ENCODE results near the gene ADGRE1.
"Not testable (repeated sequence)": the region's sequence is repeated elsewhere in the genome, so short reads cannot be mapped to it uniquely, and the experiment has no call there.

ADGRE1 gene, protein sequence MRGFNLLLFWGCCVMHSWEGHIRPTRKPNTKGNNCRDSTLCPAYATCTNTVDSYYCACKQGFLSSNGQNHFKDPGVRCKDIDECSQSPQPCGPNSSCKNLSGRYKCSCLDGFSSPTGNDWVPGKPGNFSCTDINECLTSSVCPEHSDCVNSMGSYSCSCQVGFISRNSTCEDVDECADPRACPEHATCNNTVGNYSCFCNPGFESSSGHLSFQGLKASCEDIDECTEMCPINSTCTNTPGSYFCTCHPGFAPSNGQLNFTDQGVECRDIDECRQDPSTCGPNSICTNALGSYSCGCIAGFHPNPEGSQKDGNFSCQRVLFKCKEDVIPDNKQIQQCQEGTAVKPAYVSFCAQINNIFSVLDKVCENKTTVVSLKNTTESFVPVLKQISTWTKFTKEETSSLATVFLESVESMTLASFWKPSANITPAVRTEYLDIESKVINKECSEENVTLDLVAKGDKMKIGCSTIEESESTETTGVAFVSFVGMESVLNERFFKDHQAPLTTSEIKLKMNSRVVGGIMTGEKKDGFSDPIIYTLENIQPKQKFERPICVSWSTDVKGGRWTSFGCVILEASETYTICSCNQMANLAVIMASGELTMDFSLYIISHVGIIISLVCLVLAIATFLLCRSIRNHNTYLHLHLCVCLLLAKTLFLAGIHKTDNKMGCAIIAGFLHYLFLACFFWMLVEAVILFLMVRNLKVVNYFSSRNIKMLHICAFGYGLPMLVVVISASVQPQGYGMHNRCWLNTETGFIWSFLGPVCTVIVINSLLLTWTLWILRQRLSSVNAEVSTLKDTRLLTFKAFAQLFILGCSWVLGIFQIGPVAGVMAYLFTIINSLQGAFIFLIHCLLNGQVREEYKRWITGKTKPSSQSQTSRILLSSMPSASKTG

DNA sequence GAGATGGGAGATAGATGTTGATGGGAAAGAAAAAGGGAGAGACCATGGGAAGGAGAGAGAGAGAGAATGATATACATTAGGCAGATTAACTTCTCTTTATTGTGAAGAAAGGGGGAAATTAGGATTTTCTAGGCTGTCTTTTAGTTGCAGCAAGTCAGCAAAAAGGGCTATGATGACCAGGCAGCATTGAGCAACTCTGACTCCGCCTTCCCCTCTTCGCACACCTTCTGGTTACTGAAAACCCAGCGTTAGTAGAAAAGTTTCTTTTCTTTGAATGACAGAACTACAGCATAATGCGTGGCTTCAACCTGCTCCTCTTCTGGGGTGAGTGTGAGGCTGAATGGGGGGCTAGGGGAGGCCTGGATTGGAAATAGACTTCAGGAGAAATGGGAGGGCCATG is at the start of gene ADGRE1:
TSS of gene ADGRE1 (plus strand) at position 264 of the 400 bp plus-strand sequence. CDS start at position 294, 30 bp downstream.
- FAIRE-seq, result no peak

DNA sequence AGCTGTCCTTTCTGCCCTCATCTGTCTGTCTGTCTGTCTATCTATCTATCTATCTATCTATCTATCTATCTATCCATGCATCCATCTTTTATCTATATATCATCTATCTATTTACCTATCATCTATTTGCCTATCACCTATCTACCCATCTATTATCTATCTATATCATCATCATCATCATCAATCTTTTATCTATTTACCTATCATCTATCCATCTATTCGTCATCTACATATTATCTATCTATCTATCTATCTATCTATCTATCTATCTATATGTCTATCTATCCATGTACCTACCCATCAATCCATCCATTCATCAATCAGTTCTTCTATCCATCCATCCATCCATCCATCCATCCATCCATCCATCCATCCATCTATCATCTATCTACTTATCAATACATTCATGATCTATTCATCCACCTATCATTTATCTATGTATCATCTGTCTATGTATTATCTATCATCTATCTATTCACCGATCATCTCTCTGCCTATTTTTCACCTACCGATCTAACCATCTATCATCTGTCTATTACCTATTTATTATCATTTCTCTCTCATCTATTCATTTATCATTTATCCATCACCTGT is 49.2 kb upstream of the ADGRE1 start:
- no peak for FAIRE-seq

DNA sequence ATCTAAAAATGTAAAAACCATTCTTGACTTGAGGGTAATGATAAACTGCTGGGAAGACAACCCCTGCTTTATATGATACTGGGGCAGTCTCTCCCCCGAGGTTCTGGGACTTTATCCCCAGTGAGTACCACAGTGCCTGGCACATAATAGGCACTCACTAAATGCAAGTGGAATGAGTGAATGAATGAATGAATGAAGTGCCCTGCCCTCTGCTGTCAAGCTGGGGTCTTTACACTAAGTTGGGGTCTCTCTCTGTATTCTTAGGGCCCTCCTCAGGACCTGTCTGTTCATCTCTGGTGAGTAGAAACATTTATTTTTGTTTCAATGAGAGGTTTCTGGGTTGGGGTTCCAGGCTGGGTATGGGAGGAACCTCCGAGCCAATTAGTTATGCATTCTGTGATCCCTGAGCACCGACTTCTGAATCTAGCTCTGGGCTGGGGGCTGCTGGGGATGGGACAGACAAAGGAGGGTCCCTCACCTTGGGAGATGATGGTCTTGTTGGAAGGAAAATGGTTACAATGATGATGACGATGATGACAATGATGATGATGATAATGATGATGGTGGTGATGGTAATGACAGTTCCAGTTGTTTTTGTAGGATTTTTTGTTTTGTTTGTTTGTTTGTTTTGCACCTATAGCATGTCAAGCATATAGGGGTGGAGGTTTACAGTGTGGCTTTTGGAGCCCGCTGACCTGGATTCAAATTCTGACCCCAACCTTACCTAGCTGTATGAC is 44.3 kb upstream of the ADGRE1 start:
- FAIRE-seq, result no peak

DNA sequence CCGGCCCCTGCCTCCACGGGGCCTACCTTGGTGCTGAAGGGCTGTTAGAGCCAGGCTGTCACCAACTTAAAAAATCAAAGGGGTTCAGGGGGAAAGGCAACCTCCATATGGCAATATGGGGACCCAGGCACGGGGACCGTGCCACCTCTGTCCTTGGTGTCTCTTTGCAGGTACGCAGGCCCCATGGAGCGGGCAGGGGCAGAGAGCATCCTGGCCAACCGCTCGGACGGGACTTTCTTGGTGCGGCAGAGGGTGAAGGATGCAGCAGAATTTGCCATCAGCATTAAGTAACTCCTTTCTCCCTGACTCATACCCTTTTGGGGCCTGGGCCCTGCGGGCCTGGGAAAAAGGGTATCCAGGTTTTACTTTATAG is 39.6 kb upstream of the ADGRE1 start:
- no peak for FAIRE-seq

DNA sequence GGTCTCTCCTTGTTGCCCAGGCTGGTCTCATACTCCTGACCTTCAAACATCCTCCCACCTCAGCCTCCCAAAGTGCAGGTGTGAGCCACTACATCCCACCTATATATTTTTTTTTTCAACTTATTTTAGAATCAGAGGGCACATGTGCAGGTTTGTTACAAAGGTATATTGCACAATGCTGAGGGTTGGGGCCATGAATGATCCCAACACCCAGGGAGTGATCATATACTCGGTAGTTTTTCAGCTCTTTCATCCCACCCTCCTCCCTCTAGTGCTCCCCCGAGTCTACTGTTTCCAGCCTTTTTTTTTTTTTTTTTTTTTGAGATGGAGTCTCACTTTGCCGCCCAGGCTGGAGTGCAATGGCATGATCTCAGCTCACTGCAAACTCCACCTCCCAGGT is 38.4 kb upstream of the ADGRE1 start:
- no peak for FAIRE-seq

DNA sequence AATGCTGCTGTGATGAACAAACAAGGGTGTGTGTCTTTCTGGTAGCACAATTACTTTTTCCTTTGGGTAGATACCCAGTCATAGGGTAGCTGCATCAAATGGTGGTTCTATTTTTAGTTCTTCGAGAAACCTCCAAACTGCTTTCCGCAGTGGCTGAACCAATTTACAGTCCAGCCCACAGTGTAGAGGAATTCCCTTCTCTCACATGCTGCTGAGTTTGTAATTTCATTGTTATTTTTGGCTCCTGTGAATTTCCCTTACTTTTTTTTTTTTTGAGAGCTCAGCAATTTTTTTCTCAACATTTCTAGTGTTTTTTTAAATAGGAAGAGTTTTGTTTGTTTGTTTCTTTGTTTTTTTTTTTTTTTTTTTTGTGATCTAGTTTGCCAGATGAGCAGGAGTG is 37.5 kb upstream of the ADGRE1 start:
- no peak for FAIRE-seq

DNA sequence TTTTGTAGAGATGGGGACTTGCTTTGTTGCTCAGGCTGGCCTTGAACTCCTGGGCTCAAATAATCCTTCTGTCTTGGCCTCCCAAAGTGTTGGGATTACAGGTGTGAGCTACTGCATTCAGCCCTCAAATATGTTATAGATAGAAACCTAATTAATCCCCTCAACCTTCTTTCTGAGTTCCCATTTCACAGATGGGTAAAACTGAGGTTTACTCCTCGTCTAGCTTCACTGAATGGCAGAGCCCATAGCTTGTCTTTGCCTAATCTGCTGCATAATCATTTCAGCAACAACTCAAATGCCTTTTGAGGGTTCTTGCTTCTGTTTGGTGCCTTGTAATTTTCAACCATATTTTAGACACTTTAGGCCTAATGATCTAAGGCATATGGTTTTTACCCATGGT is 36.0 kb upstream of the ADGRE1 start:
- FAIRE-seq, result no peak

DNA sequence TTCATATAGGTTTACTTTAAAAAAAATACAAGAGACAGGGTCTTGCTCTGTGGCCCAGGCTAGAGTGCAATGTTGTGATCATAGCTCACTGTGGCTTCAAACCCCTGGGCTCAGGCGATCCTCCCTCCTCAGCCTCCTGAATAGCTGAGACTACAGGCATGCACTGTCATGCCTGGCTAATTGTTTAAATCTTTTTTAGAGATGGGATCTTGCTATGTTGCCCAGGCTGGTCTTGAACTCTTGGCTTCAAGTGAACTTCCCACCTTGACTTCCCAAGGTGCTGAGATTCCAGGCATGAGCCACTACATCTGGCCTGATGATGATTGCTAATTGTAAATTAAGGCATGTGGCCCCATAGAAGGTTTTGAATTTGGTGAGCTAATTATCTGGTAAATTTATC is 35.4 kb upstream of the ADGRE1 start:
- FAIRE-seq, result no peak

DNA sequence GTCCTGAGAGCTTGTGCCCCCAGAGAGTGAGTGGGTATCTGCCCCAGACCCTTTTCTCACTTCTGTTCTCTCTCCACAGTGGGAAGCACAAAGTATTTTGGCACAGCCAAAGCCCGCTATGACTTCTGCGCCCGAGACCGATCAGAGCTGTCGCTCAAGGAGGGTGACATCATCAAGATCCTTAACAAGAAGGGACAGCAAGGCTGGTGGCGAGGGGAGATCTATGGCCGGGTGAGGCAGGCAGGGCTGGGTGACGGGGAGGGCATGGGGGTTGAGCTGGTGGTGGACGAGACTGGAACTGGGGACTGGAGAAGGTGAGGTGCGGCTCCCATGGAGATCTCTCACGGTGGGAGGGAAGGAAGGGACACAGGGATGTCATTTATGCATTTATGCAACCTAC is 33.5 kb upstream of the ADGRE1 start:
- FAIRE-seq, result no peak

DNA sequence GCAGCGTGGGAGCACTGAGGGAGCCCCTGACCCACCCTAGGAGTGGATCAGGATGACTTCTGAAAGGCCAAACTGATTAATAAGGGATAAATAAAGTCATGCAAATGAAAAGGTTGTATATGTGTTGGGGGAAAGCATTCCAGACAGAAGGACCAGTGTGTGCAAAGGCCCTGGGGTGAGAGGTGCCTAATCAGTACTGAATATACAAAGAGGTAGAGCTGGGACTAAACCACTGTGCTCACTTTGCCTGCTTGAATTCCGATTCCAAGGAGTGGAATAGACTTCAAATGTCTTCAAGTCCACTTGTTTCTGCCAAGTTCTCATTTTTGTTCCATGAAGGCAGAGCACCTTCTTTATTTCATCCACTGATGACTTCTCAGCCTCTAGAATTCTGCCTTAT is 32.6 kb upstream of the ADGRE1 start:
- FAIRE-seq, result no peak

DNA sequence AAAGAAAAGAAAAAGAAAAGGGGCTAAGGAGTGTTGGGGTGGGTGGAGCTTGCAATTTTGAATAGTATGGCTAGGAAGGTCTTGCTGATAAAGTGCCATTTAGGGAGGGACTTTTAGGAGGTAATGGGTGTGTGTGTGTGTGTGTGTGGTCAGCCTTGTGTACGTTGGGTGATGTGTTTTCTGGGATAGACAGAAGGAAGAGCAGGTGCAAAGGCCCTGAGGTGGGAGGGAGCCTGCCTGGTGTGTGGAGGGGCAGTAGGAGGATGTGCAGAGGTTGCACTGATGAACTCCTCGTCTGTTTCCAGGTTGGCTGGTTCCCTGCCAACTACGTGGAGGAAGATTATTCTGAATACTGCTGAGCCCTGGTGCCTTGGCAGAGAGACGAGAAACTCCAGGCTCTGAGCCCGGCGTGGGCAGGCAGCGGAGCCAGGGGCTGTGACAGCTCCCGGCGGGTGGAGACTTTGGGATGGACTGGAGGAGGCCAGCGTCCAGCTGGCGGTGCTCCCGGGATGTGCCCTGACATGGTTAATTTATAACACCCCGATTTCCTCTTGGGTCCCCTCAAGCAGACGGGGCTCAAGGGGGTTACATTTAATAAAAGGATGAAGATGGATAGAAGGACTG is 30.5 kb upstream of the ADGRE1 start:
- FAIRE-seq, result no peak

DNA sequence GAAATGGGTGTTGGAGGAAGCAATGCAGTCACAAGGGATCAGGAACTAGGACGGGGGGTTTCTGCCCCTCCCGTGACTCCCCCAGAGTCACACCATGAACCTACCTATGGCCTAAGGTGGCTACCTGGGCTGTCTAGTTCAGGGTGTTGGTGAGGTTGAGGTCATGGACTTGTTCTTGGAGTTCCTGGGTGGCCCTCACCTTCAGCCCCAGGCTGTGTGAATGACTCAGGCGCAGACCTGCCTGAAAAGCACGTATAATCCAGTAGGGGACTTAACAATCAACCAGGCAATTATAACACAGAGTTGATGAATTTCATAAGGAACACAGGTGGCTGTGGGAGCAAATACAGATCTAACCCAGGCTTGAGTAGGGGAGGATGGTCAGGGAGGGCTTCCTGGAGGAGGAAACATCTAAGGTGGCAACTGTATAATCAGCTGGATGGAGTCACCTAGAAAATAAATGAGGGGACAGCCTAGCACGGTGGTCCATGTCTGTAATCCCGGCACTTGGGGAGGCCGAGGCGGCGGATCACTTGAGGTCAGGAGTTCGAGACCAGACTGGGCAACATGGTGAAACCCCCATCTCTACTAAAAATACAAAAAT is 25.6 kb upstream of the ADGRE1 start:
- no peak for FAIRE-seq

DNA sequence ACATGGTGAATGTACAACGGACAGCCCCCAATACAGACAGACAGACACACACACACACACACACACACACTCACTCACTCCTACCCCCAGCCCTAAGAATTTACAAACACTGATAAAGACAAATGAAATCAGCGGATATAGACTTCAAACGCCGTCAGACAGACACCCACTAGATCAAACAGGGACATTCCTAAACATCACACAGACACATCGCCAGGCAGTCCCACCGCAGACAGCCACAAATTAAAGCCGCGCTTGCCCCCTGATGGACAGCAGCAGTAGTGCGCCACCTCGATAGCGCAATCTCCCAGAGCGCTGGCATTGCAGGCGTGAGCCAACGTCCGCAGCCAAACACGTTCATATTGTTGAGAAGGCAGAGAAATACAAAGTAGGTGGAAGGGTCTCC is 24.7 kb upstream of the ADGRE1 start:
- FAIRE-seq, result no peak

DNA sequence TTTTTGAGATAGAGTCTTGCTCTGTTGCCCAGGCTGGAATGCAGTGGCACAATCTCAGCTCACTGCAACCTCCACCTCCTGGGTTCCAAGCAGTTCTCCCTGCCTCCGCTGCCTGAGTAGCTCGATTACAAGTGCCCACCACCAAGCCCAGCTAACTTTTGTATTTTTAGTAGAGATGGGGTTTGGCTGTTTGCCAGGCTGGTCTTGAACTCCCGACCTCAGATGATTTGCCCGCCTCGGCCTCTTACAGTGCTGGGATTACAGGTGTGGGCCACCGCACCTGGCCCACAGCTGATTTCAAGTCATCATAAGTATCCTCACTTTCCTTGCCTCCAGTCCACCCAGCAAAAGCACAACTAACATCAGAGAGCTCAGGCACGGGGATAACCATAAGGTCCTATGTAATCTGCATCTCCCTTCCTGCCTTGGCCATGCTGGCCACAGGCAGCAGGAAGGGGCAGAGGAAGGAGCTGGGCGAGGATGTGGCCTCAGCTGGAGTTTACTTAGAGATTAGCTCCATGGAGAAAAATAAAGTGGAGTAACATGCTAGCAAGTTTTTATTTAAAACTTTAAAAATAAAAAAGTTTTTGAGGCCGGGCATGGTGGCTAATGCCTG is 22.9 kb upstream of the ADGRE1 start:
- FAIRE-seq, result no peak

DNA sequence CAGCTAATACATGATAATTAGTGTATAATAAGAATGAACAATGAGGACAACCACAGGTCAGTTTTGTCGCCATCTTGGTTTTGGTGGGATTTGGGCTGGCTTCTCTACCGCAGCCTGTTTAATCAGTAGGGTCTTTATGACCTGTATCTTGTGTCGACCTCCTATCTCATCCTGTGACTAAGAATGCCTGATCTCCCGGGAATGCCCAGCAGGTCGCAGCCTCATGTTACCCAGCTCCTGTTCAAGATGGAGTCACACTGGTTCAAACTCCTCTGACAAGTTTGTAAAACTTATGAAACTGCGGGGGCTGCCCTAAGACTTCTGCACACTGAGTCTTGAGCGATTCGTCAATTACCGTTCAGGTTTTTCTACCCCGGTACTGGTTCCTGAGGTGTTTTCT is 21.5 kb upstream of the ADGRE1 start:
- no peak for FAIRE-seq

DNA sequence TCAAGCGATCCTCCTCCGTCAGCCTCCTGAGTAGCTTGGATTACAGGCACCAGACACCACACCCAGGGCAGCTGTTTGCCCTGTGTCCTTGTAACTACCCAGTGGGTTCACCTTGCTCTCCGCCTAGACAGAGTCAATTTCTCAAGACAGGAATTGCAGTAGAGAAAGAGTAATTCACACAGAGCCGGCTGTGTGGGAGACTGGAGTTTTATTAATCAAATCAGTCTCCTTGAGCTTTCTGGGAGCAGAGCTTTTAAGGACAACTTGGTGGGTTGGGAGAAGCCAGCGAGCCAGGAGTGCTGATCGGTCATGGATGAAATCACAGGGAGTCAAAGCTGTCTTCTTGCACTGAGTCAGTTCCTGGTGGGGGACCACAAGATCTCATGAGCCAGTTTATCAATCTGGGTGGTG is 20.6 kb upstream of the ADGRE1 start:
- FAIRE-seq, result no peak

DNA sequence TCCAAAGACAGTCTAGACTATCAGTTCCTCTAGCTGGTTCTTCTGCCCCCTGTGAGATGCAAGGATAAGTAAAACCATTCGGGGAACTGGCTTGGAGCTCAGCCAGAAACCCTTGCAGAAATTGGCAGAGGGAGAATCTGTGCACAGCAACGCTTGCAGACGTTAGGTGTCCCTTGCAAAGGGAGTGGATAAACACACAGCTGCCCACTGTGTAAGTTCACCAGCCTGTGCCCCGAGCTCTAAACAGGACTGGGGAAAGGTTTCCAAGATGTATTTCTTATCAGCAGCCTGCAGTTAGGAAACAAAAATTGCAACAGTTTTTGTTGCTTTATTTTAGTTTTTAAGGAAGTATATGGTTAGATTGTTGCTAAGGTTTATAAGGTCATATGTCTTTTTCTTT is 19.0 kb upstream of the ADGRE1 start:
- FAIRE-seq, result no peak

DNA sequence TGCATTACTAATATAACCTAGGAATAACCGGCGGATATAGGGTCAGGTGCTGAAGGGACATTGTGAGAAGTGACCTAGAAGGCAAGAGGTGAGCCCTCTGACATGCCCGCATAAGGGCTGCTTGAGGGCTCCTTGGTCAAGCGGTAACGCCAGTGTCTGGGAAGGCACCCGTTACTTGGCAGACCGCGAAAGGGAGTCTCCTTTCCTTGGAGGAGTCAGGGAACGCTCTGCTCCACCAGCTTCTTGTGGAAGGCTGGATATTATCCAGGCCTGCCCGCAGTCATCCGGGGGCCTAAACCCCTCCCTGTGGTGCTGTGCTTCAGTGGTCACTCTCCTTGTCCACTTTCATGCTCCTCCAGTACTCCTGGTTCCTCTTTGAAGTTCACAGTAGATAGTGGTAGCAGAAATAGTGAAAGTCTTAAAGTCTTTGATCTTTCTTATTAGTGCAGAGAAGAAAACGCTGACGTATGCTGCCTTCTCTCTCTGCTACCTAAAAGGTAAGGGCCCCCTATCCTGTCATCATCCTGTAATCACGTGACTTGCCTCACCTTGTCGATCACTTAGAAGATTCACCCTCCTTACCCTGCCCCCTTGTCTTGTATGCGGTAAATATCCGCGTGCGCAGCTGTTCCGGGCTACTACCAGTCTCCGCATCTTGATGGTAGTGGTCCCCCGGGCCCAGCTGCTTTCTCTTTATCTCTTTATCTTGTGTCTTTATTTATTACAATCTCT is 18.1 kb upstream of the ADGRE1 start:
- not testable (repeated sequence) for FAIRE-seq

DNA sequence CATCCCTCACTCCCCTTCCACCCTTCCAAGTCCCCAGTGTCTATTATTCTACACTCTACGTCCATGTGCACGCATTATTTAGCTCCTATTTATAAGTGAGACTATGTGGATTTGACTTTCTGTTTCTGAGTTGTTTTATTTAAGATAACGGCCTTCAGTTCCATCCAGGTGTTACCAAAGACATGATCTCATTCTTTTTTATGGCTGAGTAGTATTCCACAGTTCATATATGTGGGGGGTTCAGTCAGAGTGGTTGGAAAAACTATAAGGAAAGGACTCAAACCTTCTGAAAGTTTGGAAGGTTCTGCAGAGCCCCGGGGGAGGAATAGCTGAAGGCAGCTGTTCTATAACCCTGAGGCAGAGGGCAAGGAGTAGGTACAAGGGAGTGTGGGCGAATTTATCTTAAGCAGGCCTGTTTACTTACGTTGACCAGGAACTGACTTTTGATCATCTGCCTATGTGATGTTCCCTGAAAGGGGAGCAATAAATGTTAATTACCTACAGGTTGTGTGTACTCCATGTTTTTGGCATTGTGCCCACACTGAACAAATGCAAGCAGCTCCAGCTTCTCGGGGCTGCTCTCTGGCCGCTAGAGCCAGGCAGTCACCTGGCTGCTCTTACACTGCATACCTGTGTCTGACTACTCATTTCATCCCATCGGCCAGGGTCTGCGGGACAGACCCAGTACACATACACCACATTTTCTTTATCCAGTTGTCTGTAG is 13.5 kb upstream of the ADGRE1 start:
- FAIRE-seq, result no peak

DNA sequence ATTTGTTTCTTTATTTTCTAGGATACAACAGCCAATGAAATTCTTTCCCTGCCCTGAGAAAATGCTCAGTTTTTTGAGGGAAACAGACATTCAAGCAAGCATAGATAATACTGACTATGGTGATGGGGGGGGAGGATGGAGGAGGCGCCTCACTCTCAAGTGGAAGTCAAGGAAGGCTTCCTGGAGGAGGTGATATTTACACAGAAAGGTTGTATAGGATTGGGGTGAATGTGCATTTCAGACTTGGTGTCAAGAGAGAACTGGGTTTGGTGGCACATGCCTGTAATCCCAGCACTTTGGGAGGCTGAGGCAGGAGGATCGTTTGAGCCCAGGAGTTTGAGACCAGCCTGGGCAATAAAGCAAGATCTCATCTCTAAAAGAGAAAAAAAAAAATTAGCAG is 12.2 kb upstream of the ADGRE1 start:
- no peak for FAIRE-seq

All from colon (tissue), 2 donors.